Astrocyte of the spinal cord (primary cell): ENCODE results near the gene ZNF185.

Source experiments
- DNase-seq: peaks from one replicate; pipeline ENCODE4 v3.0.0; 2011; ENCODE audit warnings: low read depth, low spot score
- H3K4me3 ChIP-seq: 2 replicates; pipeline ENCODE4 v1.5.1; 2011; ENCODE audit warnings: low read depth, mild to moderate bottlenecking, low read length, moderate library complexity
- in situ Hi-C: cut with HindIII; loops from 2 replicates; pipeline ENCODE4 v1.10.0; 2017; ENCODE audit warnings: low sequenced_read_pairs
- TF ChIP-seq, protein P1 (sequence below): IDR thresholded peaks from 2 replicates; pipeline ENCODE4 v1.5.1; 2012; ENCODE audit warnings: low read depth, mild to moderate bottlenecking, low read length, inconsistent platforms

The ZNF185 gene

GRCh38 chrX:152893980-152894610 is 3.8 kb upstream of the ZNF185 start:
- H3K4me3 ChIP-seq: no peak overlapping the region
- in situ Hi-C loops: no loop called here
- DNase-seq: no peak
- TF ChIP-seq, protein P1, sequence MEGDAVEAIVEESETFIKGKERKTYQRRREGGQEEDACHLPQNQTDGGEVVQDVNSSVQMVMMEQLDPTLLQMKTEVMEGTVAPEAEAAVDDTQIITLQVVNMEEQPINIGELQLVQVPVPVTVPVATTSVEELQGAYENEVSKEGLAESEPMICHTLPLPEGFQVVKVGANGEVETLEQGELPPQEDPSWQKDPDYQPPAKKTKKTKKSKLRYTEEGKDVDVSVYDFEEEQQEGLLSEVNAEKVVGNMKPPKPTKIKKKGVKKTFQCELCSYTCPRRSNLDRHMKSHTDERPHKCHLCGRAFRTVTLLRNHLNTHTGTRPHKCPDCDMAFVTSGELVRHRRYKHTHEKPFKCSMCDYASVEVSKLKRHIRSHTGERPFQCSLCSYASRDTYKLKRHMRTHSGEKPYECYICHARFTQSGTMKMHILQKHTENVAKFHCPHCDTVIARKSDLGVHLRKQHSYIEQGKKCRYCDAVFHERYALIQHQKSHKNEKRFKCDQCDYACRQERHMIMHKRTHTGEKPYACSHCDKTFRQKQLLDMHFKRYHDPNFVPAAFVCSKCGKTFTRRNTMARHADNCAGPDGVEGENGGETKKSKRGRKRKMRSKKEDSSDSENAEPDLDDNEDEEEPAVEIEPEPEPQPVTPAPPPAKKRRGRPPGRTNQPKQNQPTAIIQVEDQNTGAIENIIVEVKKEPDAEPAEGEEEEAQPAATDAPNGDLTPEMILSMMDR: no peak

- in situ Hi-C loops: no loop called here
- no peak for DNase-seq
- H3K4me3 ChIP-seq: no peak overlapping the region
- TF ChIP-seq, protein P1: no peak
Measured at GRCh38 chrX:152895121-152895520, 2.7 kb upstream of the ZNF185 start.

- in situ Hi-C loops: no loop called here
- TF ChIP-seq, protein P1: no peak
Measured at GRCh38 chrX:152895724-152896420, 2.0 kb upstream of the ZNF185 start.

DNA sequence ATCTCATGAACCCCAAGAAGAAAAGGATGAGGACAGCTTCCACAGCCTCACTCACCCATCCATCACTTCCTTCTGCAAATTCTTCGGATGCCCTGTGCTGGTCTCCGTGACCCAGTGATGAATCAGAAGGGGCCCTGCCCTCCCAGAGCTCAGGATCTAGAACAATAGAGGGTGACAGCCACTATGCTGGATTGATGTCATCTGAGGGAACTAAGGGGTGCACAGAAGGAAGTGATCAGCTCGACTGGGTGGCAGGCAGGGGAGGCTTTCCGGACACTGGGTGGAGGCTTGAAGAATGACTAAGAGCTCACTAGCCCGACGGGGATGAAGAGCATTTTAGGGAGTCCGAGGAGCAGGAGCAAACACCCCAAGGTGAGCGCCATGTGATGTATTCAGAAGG is 1.4 kb upstream of the ZNF185 start:
- in situ Hi-C loops: no loop called here

More at GRCh38 chrX:152895724-152896420, 2.0 kb upstream of the ZNF185 start:
- no peak overlapping the region for H3K4me3 ChIP-seq
- DNase-seq: no peak

GRCh38 chrX:152898442-152898841 is 575 bp downstream of the ZNF185 start:
- TF ChIP-seq, protein P1: no peak
- no peak for DNase-seq
- in situ Hi-C loops: no loop called here
- peak overlapping the region; percentile 39 for H3K4me3 ChIP-seq

More for the DNA sequence above, 1.4 kb upstream of the ZNF185 start:
- DNase-seq: no peak
- TF ChIP-seq, protein P1: no peak
- H3K4me3 ChIP-seq: no peak overlapping the region

- TF ChIP-seq, protein P1: no peak
- H3K4me3 ChIP-seq: no peak overlapping the region
- no peak for DNase-seq
- in situ Hi-C loops: no loop called here
Measured at GRCh38 chrX:152899111-152899873, 1.4 kb downstream of the ZNF185 start.
